Astrocyte (in vitro differentiated cells and primary cell): ENCODE measurements around the gene IGFBP7. TPM values are rescaled to one million over a fixed set of nuclear protein-coding genes. Genes with fewer than 3 reads are reported as not detected.

Source experiments
- DNase-seq: peaks from one replicate; pipeline ENCODE4 v3.0.0-alpha.2; 2010; ENCODE audit warnings: low read depth
- FAIRE-seq: peaks from 2 replicates; lab custom pipeline; 2011; peaks lifted over from hg19 to GRCh38; lab: Jason Lieb, UNC
- H2AFZ ChIP-seq: 2 replicates; pipeline ENCODE4 v1.6.0; 2012; ENCODE audit warnings: low read depth, low read length, inconsistent platforms
- H3K27ac ChIP-seq: 2 replicates; pipeline ENCODE4 v1.5.1; 2011; ENCODE audit warnings: low read depth, low read length, inconsistent platforms
- H3K27me3 ChIP-seq: 2 replicates; pipeline ENCODE4 v1.6.0; 2011; ENCODE audit warnings: low read length, inconsistent platforms; ENCODE audit not compliant: insufficient read depth
- H3K36me3 ChIP-seq: 2 replicates; pipeline ENCODE4 v1.5.1; 2011; ENCODE audit warnings: low read length, inconsistent platforms; ENCODE audit not compliant: insufficient read depth
- H3K4me1 ChIP-seq: 2 replicates; pipeline ENCODE4 v1.5.1; 2011; ENCODE audit warnings: low read length, inconsistent platforms; ENCODE audit not compliant: insufficient read depth
- H3K4me2 ChIP-seq: 2 replicates; pipeline ENCODE4 v1.6.0; 2012; ENCODE audit warnings: low read length, inconsistent platforms
- H3K4me3 ChIP-seq: 2 replicates; pipeline ENCODE4 v1.5.1; 2011; ENCODE audit warnings: low read depth, mild to moderate bottlenecking, low read length, inconsistent platforms; ENCODE audit not compliant: insufficient read depth
- H3K79me2 ChIP-seq: 2 replicates; pipeline ENCODE4 v1.6.0; 2012; ENCODE audit warnings: mild to moderate bottlenecking, low read length, inconsistent platforms; ENCODE audit not compliant: insufficient read depth
- H3K9ac ChIP-seq: 2 replicates; pipeline ENCODE4 v1.6.0; 2012; ENCODE audit warnings: mild to moderate bottlenecking, low read length, inconsistent platforms
- H3K9me3 ChIP-seq: 2 replicates; pipeline ENCODE4 v1.5.1; 2012; ENCODE audit warnings: low read depth, mild to moderate bottlenecking, low read length, inconsistent platforms; ENCODE audit not compliant: insufficient read depth
- H4K20me1 ChIP-seq: 2 replicates; pipeline ENCODE4 v1.6.0; 2012; ENCODE audit warnings: low read length, inconsistent platforms; ENCODE audit not compliant: insufficient read depth
- H3K27ac Mint-ChIP-seq: one replicate; pipeline ENCODE4 v1.8.0; 2021; ENCODE audit warnings: mild to moderate bottlenecking, mixed read lengths; ENCODE audit not compliant: unreplicated experiment
- H3K27me3 Mint-ChIP-seq: one replicate; pipeline ENCODE4 v1.8.0; 2021; ENCODE audit warnings: low read depth, mixed read lengths; ENCODE audit not compliant: unreplicated experiment
- H3K36me3 Mint-ChIP-seq: one replicate; pipeline ENCODE4 v1.8.0; 2021; ENCODE audit warnings: low read depth, mixed read lengths; ENCODE audit not compliant: unreplicated experiment
- H3K4me1 Mint-ChIP-seq: one replicate; pipeline ENCODE4 v1.8.0; 2021; ENCODE audit warnings: low read depth, mixed read lengths; ENCODE audit not compliant: unreplicated experiment
- H3K4me3 Mint-ChIP-seq: one replicate; pipeline ENCODE4 v1.8.0; 2021; ENCODE audit warnings: mild to moderate bottlenecking, moderate library complexity, mixed read lengths; ENCODE audit not compliant: unreplicated experiment
- H3K9me3 Mint-ChIP-seq: one replicate; pipeline ENCODE4 v1.8.0; 2021; ENCODE audit warnings: mild to moderate bottlenecking, mixed read lengths; ENCODE audit not compliant: unreplicated experiment
- EZH2 ChIP-seq: IDR thresholded peaks from 2 replicates; pipeline ENCODE4 v1.6.1; 2012; ENCODE audit warnings: mild to moderate bottlenecking, low read length, inconsistent platforms; ENCODE audit not compliant: insufficient read depth
- total RNA-seq: library from RNA; stranded (reverse); gene quantifications from 2 replicates; pipeline ENCODE4 v1.2.1, GENCODE V29; 2021
- TF ChIP-seq, protein P1 (sequence below): IDR thresholded peaks from 2 replicates; pipeline ENCODE4 v1.5.1; 2011; ENCODE audit warnings: low read depth, mild to moderate bottlenecking, inconsistent platforms, low read length, moderate library complexity; ENCODE audit not compliant: insufficient read depth

Gene IGFBP7
- total RNA-seq, 1 donor from 2014 or later = 930 TPM

DNA sequence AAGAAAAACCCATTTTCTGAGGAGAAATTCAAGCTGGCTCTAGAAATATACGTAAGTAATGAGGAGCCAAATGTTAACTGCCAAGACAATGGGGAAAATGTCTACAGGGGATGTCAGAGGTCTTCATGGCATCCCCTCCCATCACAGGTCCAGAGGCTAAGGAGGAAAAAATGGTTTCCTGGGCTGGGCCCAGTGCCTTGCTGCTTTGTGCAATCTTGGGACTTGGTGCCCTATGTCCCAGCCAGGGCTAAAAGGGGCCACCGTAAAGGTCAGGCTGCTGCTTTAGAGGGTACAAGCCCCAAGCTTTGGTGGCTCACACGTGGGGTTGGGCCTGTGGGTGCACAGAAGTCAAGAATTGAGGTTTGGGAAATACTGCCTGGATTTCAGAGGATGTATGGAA is 17.2 kb upstream of the IGFBP7 start:
- Histone ChIP-seq H3K4me1 (peaks cover 6% of the 10 kb centered on the region), H3K9me3 (peaks cover 7% of the 10 kb centered on the region), H3K9ac (no peak overlapping the region), H3K4me3 (no peak overlapping the region), H3K27me3 (no peaks in the 10 kb centered on the region), H3K4me2 (no peak overlapping the region), H4K20me1 (no peaks in the 10 kb centered on the region), H3K36me3 (no peaks in the 10 kb centered on the region), H3K79me2 (no peaks in the 10 kb centered on the region), H2AFZ (no peak overlapping the region), H3K27ac (no peak overlapping the region)
- no peak overlapping the region for H3K27ac Mint-ChIP-seq
- no peak for DNase-seq
- TF ChIP-seq, protein P1, sequence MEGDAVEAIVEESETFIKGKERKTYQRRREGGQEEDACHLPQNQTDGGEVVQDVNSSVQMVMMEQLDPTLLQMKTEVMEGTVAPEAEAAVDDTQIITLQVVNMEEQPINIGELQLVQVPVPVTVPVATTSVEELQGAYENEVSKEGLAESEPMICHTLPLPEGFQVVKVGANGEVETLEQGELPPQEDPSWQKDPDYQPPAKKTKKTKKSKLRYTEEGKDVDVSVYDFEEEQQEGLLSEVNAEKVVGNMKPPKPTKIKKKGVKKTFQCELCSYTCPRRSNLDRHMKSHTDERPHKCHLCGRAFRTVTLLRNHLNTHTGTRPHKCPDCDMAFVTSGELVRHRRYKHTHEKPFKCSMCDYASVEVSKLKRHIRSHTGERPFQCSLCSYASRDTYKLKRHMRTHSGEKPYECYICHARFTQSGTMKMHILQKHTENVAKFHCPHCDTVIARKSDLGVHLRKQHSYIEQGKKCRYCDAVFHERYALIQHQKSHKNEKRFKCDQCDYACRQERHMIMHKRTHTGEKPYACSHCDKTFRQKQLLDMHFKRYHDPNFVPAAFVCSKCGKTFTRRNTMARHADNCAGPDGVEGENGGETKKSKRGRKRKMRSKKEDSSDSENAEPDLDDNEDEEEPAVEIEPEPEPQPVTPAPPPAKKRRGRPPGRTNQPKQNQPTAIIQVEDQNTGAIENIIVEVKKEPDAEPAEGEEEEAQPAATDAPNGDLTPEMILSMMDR = no peak
- TF ChIP-seq EZH2 = no peak
- H3K4me1 Mint-ChIP-seq = peaks cover 16% of the 10 kb centered on the region
- peaks cover 6% of the 10 kb centered on the region for H3K36me3 Mint-ChIP-seq
- H3K27me3 Mint-ChIP-seq = no peaks in the 10 kb centered on the region
- H3K4me3 Mint-ChIP-seq = no peak overlapping the region
- FAIRE-seq = no peak
- peaks cover 18% of the 10 kb centered on the region for H3K9me3 Mint-ChIP-seq

GRCh38 chr4:57125996-57126395 is 15.8 kb upstream of the IGFBP7 start:
- H3K4me1 ChIP-seq = no peaks in the 10 kb centered on the region

GRCh38 chr4:57124145-57124544 is 14.0 kb upstream of the IGFBP7 start:
- Histone ChIP-seq H3K27me3 (no peaks in the 10 kb centered on the region), H3K9me3 (peaks cover 7% of the 10 kb centered on the region), H3K27ac (no peak overlapping the region), H3K79me2 (no peaks in the 10 kb centered on the region), H3K36me3 (no peaks in the 10 kb centered on the region), H4K20me1 (no peaks in the 10 kb centered on the region), H2AFZ (no peak overlapping the region), H3K4me1 (peaks cover 9% of the 10 kb centered on the region), H3K4me2 (no peak overlapping the region), H3K9ac (no peak overlapping the region), H3K4me3 (no peak overlapping the region)
- peaks cover 17% of the 10 kb centered on the region for H3K9me3 Mint-ChIP-seq
- DNase-seq (no peak), FAIRE-seq (no peak)
- no peaks in the 10 kb centered on the region for H3K27me3 Mint-ChIP-seq
- H3K36me3 Mint-ChIP-seq = peaks cover 6% of the 10 kb centered on the region
- H3K4me1 Mint-ChIP-seq = peaks cover 8% of the 10 kb centered on the region
- no peak overlapping the region for H3K27ac Mint-ChIP-seq
- no peak overlapping the region for H3K4me3 Mint-ChIP-seq
- no peak for TF ChIP-seq EZH2
- TF ChIP-seq, protein P1 = no peak

More at GRCh38 chr4:57125996-57126395, 15.8 kb upstream of the IGFBP7 start:
- no peaks in the 10 kb centered on the region for H4K20me1 ChIP-seq
- no peaks in the 10 kb centered on the region for H3K36me3 ChIP-seq
- no peak overlapping the region for H3K9ac ChIP-seq
- Mint-ChIP-seq H3K9me3 (peaks cover 21% of the 10 kb centered on the region), H3K4me3 (no peak overlapping the region), H3K27me3 (no peaks in the 10 kb centered on the region), H3K27ac (no peak overlapping the region), H3K36me3 (peaks cover 6% of the 10 kb centered on the region), H3K4me1 (peaks cover 4% of the 10 kb centered on the region)
- H3K9me3 ChIP-seq = peaks cover 7% of the 10 kb centered on the region
- no peak overlapping the region for H2AFZ ChIP-seq
- no peak for DNase-seq
- no peak overlapping the region for H3K4me2 ChIP-seq
- no peak overlapping the region for H3K27ac ChIP-seq
- H3K27me3 ChIP-seq = no peaks in the 10 kb centered on the region
- no peaks in the 10 kb centered on the region for H3K79me2 ChIP-seq
- TF ChIP-seq, protein P1 = no peak
- no peak for TF ChIP-seq EZH2
- no peak for FAIRE-seq
- no peak overlapping the region for H3K4me3 ChIP-seq
